H9 (cell line): ENCODE data around the gene SS18L1. TPM values are rescaled to one million over a fixed set of nuclear protein-coding genes. Genes with fewer than 3 reads are reported as not detected.

Experiments
- DNase-seq: peaks from one replicate; pipeline ENCODE4 v3.0.0-alpha.2; 2017
- H2AFZ ChIP-seq: one replicate; pipeline ENCODE4 v1.6.1; 2013; ENCODE audit warnings: mild to moderate bottlenecking, low read length, control low read depth, moderate library complexity
- H2AK5ac ChIP-seq: 2 replicates; pipeline ENCODE4 v1.6.1; 2013; ENCODE audit warnings: low read length, control low read depth, mixed read lengths; ENCODE audit not compliant: insufficient read length
- H2BK120ac ChIP-seq: one replicate; pipeline ENCODE4 v1.6.1; 2013; ENCODE audit warnings: low read depth, mild to moderate bottlenecking, low read length, control low read depth, inconsistent platforms; ENCODE audit not compliant: poor library complexity, severe bottlenecking
- H2BK12ac ChIP-seq: 2 replicates; pipeline ENCODE4 v1.6.1; 2013; ENCODE audit warnings: low read length, control low read depth, mixed read lengths, low read depth; ENCODE audit not compliant: insufficient read length
- H2BK15ac ChIP-seq: 2 replicates; pipeline ENCODE4 v1.6.1; 2013; ENCODE audit warnings: low read depth, low read length, control low read depth
- H2BK20ac ChIP-seq: one replicate; pipeline ENCODE4 v1.6.1; 2013; ENCODE audit warnings: low read depth, mild to moderate bottlenecking, low read length, control low read depth, inconsistent platforms; ENCODE audit not compliant: poor library complexity, severe bottlenecking
- H2BK5ac ChIP-seq: 2 replicates; pipeline ENCODE4 v1.6.1; 2013; ENCODE audit warnings: low read length, control low read depth, mixed read lengths; ENCODE audit not compliant: insufficient read length
- H3K14ac ChIP-seq: 2 replicates; pipeline ENCODE4 v1.6.1; 2013; ENCODE audit warnings: low read length, control low read depth; ENCODE audit not compliant: insufficient read depth
- H3K18ac ChIP-seq: 2 replicates; pipeline ENCODE4 v1.6.1; 2013; ENCODE audit warnings: low read depth, mild to moderate bottlenecking, mixed read lengths, low read length, control low read depth; ENCODE audit not compliant: insufficient read length
- H3K23ac ChIP-seq: 2 replicates; pipeline ENCODE4 v1.6.1; 2013; ENCODE audit warnings: low read length, control low read depth, mixed read lengths, low read depth; ENCODE audit not compliant: insufficient read length
- H3K23me2 ChIP-seq: 2 replicates; pipeline ENCODE4 v1.6.1; 2013; ENCODE audit warnings: low read depth, mild to moderate bottlenecking, mixed read lengths, low read length, control low read depth; ENCODE audit not compliant: insufficient read length, poor library complexity, severe bottlenecking
- H3K27ac ChIP-seq: 2 replicates; pipeline ENCODE4 v1.5.1; 2013; ENCODE audit warnings: low read length, control low read depth, mixed read lengths, low read depth; ENCODE audit not compliant: insufficient read length
- H3K27me3 ChIP-seq: 2 replicates; pipeline ENCODE4 v1.6.1; 2013; ENCODE audit warnings: low read length, control low read depth, inconsistent platforms; ENCODE audit not compliant: insufficient read depth
- H3K4ac ChIP-seq: 2 replicates; pipeline ENCODE4 v1.6.1; 2013; ENCODE audit warnings: low read depth, mild to moderate bottlenecking, control low read depth, inconsistent platforms, low read length, moderate library complexity
- H3K4me1 ChIP-seq: 2 replicates; pipeline ENCODE4 v1.6.1; 2013; ENCODE audit warnings: low read length, control low read depth, inconsistent platforms; ENCODE audit not compliant: insufficient read depth
- H3K4me2 ChIP-seq: 2 replicates; pipeline ENCODE4 v1.6.1; 2013; ENCODE audit warnings: low read length, control low read depth, mixed read lengths; ENCODE audit not compliant: insufficient read length, insufficient read depth
- H3K56ac ChIP-seq: 2 replicates; pipeline ENCODE4 v1.6.1; 2013; ENCODE audit warnings: low read depth, mild to moderate bottlenecking, mixed read lengths, low read length, control low read depth; ENCODE audit not compliant: insufficient read length
- H3K79me1 ChIP-seq: 2 replicates; pipeline ENCODE4 v1.6.1; 2013; ENCODE audit warnings: low read depth, mild to moderate bottlenecking, moderate library complexity, low read length, control low read depth, inconsistent platforms; ENCODE audit not compliant: insufficient read depth, poor library complexity, severe bottlenecking
- H3K79me2 ChIP-seq: 2 replicates; pipeline ENCODE4 v1.6.1; 2013; ENCODE audit warnings: low read length, control low read depth, inconsistent platforms; ENCODE audit not compliant: insufficient read depth
- H3K9ac ChIP-seq: 2 replicates; pipeline ENCODE4 v1.6.1; 2013; ENCODE audit warnings: low read length, control low read depth, mixed read lengths; ENCODE audit not compliant: insufficient read length; ENCODE audit errors: extremely low read depth
- H3K9me3 ChIP-seq: one replicate; pipeline ENCODE4 v1.6.1; 2013; ENCODE audit warnings: low read depth, low read length, inconsistent platforms; ENCODE audit not compliant: control insufficient read depth
- H3T11ph ChIP-seq: one replicate; pipeline ENCODE4 v1.6.1; 2013; ENCODE audit warnings: mild to moderate bottlenecking, low read length, control low read depth, inconsistent platforms
- H4K20me1 ChIP-seq: one replicate; pipeline ENCODE4 v1.6.1; 2013; ENCODE audit not compliant: control insufficient read depth, insufficient read length, insufficient read depth
- H4K5ac ChIP-seq: 2 replicates; pipeline ENCODE4 v1.6.1; 2013; ENCODE audit warnings: low read depth, mild to moderate bottlenecking, mixed read lengths, low read length, control low read depth; ENCODE audit not compliant: insufficient read length
- H4K8ac ChIP-seq: replicated peaks from 2 replicates; pipeline ENCODE4 v1.6.1; 2013; ENCODE audit warnings: low read length, control low read depth, mixed read lengths, low read depth; ENCODE audit not compliant: insufficient read length
- H4K91ac ChIP-seq: 2 replicates; pipeline ENCODE4 v1.6.1; 2013; ENCODE audit warnings: low read depth, mild to moderate bottlenecking, moderate library complexity, mixed read lengths, low read length, control low read depth; ENCODE audit not compliant: insufficient read length
- H3K27ac Mint-ChIP-seq, 3 experiments: 2 replicates in 2 of 3; 3 replicates in 1 of 3; pipeline ENCODE4 v1.8.0; 2020 to 2021; ENCODE audit warnings: mixed read lengths in 3 of 3, mild to moderate bottlenecking in 1 of 3, moderate library complexity in 1 of 3
- H3K27me3 Mint-ChIP-seq: 2 replicates; pipeline ENCODE4 v1.8.0; 2021; ENCODE audit warnings: low read depth, mild to moderate bottlenecking, moderate library complexity, mixed read lengths
- H3K36me3 Mint-ChIP-seq, 3 experiments: 2 replicates in 2 of 3; 3 replicates in 1 of 3; pipeline ENCODE4 v1.8.0; 2020 to 2021; ENCODE audit warnings: low read depth in 3 of 3, mixed read lengths in 3 of 3; ENCODE audit not compliant: insufficient read depth in 1 of 3
- H3K4me1 Mint-ChIP-seq, 2 experiments: 2 replicates each; pipeline ENCODE4 v1.8.0; 2020; ENCODE audit warnings: mixed read lengths in 2 of 2
- H3K4me3 Mint-ChIP-seq, 2 experiments: 2 replicates in 1 of 2; 3 replicates in 1 of 2; pipeline ENCODE4 v1.8.0; 2020 to 2021; ENCODE audit warnings: mild to moderate bottlenecking in 2 of 2, mixed read lengths in 2 of 2, moderate library complexity in 1 of 2
- H3K9me3 Mint-ChIP-seq, 2 experiments: 2 replicates in 1 of 2; 3 replicates in 1 of 2; pipeline ENCODE4 v1.8.0; 2020; ENCODE audit warnings: mild to moderate bottlenecking in 2 of 2, mixed read lengths in 2 of 2, moderate library complexity in 1 of 2
- WGBS: extraction: QIAGEN DNeasy Blood & Tissue Kit; methylation state at CpG from one replicate; pipeline ENCODE4 v1.1.7; 2013; ENCODE audit warnings: missing lambda C conversion rate, low lambda C conversion rate, mixed read lengths; ENCODE audit not compliant: insufficient read length; ENCODE audit errors: extremely low coverage; 5-methylcytosine and 5-hydroxymethylcytosine counted together
- total RNA-seq: library from RNA; stranded (reverse); gene quantifications from 2 replicates; pipeline ENCODE4 v1.2.1, GENCODE V29; 2021
- TF ChIP-seq, protein P1 (sequence below): fragments of 200-600 bp; sonication (generic); conservative IDR thresholded peaks from 3 replicates; pipeline ENCODE4 v1.8.0; 2021; ENCODE audit warnings: antibody characterized with exemption, mild to moderate bottlenecking

Gene SS18L1
- total RNA-seq, 1 experiment from 2014 or later: 22.2 TPM

DNA sequence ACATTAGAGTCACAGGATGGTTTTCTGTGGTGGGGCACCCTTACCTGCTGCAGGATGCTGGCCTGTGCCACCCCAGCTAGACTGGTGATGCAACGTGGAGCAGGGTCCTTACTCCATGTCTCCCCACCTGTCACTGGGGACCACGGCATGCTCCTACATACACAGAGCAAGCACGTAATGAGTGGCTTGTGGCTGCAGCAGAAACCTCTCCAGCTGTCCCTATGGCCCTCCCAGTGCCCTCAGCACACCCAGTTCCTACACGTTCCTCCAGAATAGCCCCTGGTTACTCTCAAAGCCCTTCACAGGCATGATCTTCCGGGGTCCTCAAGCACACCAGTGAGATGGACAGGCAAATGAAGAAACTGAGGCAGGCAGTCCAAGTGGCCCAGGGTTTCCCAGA is 24.5 kb upstream of the SS18L1 start:
- H3K9ac ChIP-seq: no peak overlapping the region
- no peak overlapping the region for H3K56ac ChIP-seq
- no peak overlapping the region for H2BK15ac ChIP-seq
- peaks cover 8% of the 10 kb centered on the region for H3K79me1 ChIP-seq
- peaks cover 6% of the 10 kb centered on the region; the same call in 1 of the 2 replicates for H3K79me2 ChIP-seq
- no peak overlapping the region for H3K14ac ChIP-seq
- H2BK5ac ChIP-seq: no peak overlapping the region
- Mint-ChIP-seq H3K9me3 (no peaks in the 10 kb centered on the region), H3K27ac (no peak overlapping the region), H3K27me3 (peaks cover 7% of the 10 kb centered on the region), H3K4me1 (peaks cover 26 to 53% of the 10 kb centered on the region in 2 experiments), H3K4me3 (peak overlapping the region in 1 of 2 experiments; percentile 36; a peak in 2 of 5 replicates), H3K36me3 (peaks cover 1 to 6% (median 2%) of the 10 kb centered on the region in 3 experiments; a peak in 6 of 7 replicates)
- WGBS: no CpG with 5 or more reads among the region's 5 CpGs
- no peak overlapping the region for H2BK20ac ChIP-seq
- H3K23ac ChIP-seq: no peak overlapping the region
- no peak overlapping the region for H4K91ac ChIP-seq
- TF ChIP-seq, protein P1, sequence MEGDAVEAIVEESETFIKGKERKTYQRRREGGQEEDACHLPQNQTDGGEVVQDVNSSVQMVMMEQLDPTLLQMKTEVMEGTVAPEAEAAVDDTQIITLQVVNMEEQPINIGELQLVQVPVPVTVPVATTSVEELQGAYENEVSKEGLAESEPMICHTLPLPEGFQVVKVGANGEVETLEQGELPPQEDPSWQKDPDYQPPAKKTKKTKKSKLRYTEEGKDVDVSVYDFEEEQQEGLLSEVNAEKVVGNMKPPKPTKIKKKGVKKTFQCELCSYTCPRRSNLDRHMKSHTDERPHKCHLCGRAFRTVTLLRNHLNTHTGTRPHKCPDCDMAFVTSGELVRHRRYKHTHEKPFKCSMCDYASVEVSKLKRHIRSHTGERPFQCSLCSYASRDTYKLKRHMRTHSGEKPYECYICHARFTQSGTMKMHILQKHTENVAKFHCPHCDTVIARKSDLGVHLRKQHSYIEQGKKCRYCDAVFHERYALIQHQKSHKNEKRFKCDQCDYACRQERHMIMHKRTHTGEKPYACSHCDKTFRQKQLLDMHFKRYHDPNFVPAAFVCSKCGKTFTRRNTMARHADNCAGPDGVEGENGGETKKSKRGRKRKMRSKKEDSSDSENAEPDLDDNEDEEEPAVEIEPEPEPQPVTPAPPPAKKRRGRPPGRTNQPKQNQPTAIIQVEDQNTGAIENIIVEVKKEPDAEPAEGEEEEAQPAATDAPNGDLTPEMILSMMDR: no peak
- no peak overlapping the region for H3T11ph ChIP-seq
- H2AK5ac ChIP-seq: no peak overlapping the region
- no peak for DNase-seq
- H3K23me2 ChIP-seq: peaks cover 4% of the 10 kb centered on the region
- no peak overlapping the region for H2BK120ac ChIP-seq
- H3K4ac ChIP-seq: no peak overlapping the region
- H3K4me1 ChIP-seq: no peaks in the 10 kb centered on the region
- H3K4me2 ChIP-seq: no peak overlapping the region
- H3K27me3 ChIP-seq: no peaks in the 10 kb centered on the region
- H2BK12ac ChIP-seq: no peak overlapping the region
- H3K18ac ChIP-seq: no peak overlapping the region
- H4K20me1 ChIP-seq: no peaks in the 10 kb centered on the region
- no peak overlapping the region for H2AFZ ChIP-seq
- no peak overlapping the region for H3K27ac ChIP-seq
- no peak overlapping the region for H4K5ac ChIP-seq
- no peaks in the 10 kb centered on the region for H3K9me3 ChIP-seq
- no peak overlapping the region for H4K8ac ChIP-seq
